Coronary artery (tissue), 2 donors: ENCODE measurements around the gene ATXN7.

ENCODE experiments used
- DNase-seq: peaks from one replicate; pipeline ENCODE4 v3.0.0-alpha.2; 2017; ENCODE audit warnings: low spot score
- H3K27ac ChIP-seq, 2 donors: fragments of 200-600 bp; sonication (generic); one replicate each; pipeline ENCODE4 v1.5.1; 2016 to 2019
- H3K4me3 ChIP-seq: fragments of 200-600 bp; sonication (generic); 2 replicates; pipeline ENCODE4 v1.5.1; 2016; ENCODE audit warnings: mild to moderate bottlenecking, moderate library complexity
- CTCF ChIP-seq: fragments of 200-600 bp; sonication (generic); IDR thresholded peaks from one replicate; pipeline ENCODE4 v1.5.1; 2019; ENCODE audit warnings: antibody characterized with exemption

Gene ATXN7

GRCh38 chr3:63920001-63920400 is 56.3 kb downstream of the ATXN7 start:
- Histone ChIP-seq H3K27ac (no peak overlapping the region), H3K4me3 (no peak overlapping the region)
- no peak for TF ChIP-seq CTCF
- DNase-seq = no peak

- no peak for TF ChIP-seq CTCF
- no peak overlapping the region for H3K27ac ChIP-seq
- H3K4me3 ChIP-seq = no peak overlapping the region
- DNase-seq = no peak
Observed at GRCh38 chr3:63921741-63922482, 58.2 kb downstream of the ATXN7 start.

GRCh38 chr3:63922491-63923199 is 59.0 kb downstream of the ATXN7 start:
- no peak for DNase-seq
- H3K27ac ChIP-seq = no peak overlapping the region
- TF ChIP-seq CTCF = no peak
- no peak overlapping the region for H3K4me3 ChIP-seq

GRCh38 chr3:63926309-63926708 is 62.6 kb downstream of the ATXN7 start:
- H3K27ac ChIP-seq = no peak overlapping the region
- H3K4me3 ChIP-seq = no peak overlapping the region
- no peak for DNase-seq
- TF ChIP-seq CTCF = no peak

- H3K27ac ChIP-seq = peak overlapping the region in 1 of 2 donors; percentile 23
- no peak for TF ChIP-seq CTCF
- H3K4me3 ChIP-seq = peak overlapping the region; percentile 0
- no peak for DNase-seq
Observed at GRCh38 chr3:63927422-63928280, 64.0 kb downstream of the ATXN7 start.

- no peak for DNase-seq
- no peak for TF ChIP-seq CTCF
- Histone ChIP-seq H3K27ac (no peak overlapping the region), H3K4me3 (no peak overlapping the region)
Observed at GRCh38 chr3:63931290-63931689, 67.6 kb downstream of the ATXN7 start.
